A549 (cell line): ENCODE measurements around the gene ADAMTS13.

ENCODE experiments used
- EP300 ChIP-seq, 2 experiments: fragments of >200 bp; sonication (Bioruptor Twin); formaldehyde crosslinking; IDR thresholded peaks; 2 replicates in 1 of 2; 3 replicates in 1 of 2; pipeline ENCODE4 v1.6.1; 2016 to 2017
- MYC ChIP-seq: IDR thresholded peaks from 2 replicates; pipeline ENCODE4 v1.6.1; 2012; ENCODE audit warnings: mild to moderate bottlenecking, inconsistent platforms, low read length, improper control_type of control experiment, borderline replicate concordance
- POLR2A ChIP-seq: IDR thresholded peaks from 2 replicates; pipeline ENCODE4 v1.6.1; 2012; ENCODE audit warnings: mild to moderate bottlenecking, low read length
- RAD21 ChIP-seq, 2 experiments: fragments of >200 bp in 1 of 2; sonication (Bioruptor Twin) in 1 of 2; formaldehyde crosslinking in 1 of 2; IDR thresholded peaks in 1 of 2; conservative IDR thresholded peaks in 1 of 2; 2 replicates in 1 of 2; 3 replicates in 1 of 2; pipeline ENCODE4 v1.6.1; 2012 to 2018; ENCODE audit warnings: inconsistent platforms in 1 of 2
- RNF2 ChIP-seq: fragments of 200-600 bp; sonication (generic); IDR thresholded peaks from 2 replicates; pipeline ENCODE4 v1.6.1; 2016; ENCODE audit warnings: low read depth, mild to moderate bottlenecking, antibody characterized with exemption, moderate library complexity, borderline replicate concordance
- TF ChIP-seq, protein P1 (sequence below): fragments of >200 bp; sonication (Bioruptor Twin); formaldehyde crosslinking; IDR thresholded peaks from 3 replicates; pipeline ENCODE4 v1.5.1; 2016
- TF ChIP-seq, protein P2 (sequence below): IDR thresholded peaks from 2 replicates; pipeline ENCODE4 v1.6.1; 2012
- TF ChIP-seq, protein P3 (sequence below): fragments of 450-650 bp; IDR thresholded peaks from 2 replicates; pipeline ENCODE4 v1.6.1; 2014; ENCODE audit warnings: antibody characterized with exemption

DNA sequence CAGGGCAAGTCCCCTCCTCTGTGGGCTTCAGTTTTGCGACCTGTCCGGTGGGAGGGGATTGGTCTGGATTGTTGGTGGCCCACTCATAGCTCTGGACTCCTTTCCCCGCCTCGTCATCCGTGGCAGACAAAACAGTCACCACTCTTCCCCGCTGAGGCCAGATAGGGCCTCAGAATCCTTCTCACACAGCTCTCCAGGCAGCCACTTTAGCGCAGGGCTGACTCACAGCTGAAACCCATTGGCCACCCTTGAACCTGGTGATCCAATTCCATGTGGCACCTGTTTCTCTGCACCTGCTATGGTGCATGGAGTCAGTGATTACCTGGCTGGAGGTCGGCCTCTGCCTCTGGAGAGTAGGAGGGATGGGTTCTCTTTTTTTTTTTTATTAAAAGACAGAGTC lies 21.8 kb downstream of the ADAMTS13 start:
- no peak for TF ChIP-seq MYC
- TF ChIP-seq EP300 (IDR thresholded peaks at IDR 0.05) = no peak
- no peak for TF ChIP-seq RNF2
- TF ChIP-seq, protein P1, sequence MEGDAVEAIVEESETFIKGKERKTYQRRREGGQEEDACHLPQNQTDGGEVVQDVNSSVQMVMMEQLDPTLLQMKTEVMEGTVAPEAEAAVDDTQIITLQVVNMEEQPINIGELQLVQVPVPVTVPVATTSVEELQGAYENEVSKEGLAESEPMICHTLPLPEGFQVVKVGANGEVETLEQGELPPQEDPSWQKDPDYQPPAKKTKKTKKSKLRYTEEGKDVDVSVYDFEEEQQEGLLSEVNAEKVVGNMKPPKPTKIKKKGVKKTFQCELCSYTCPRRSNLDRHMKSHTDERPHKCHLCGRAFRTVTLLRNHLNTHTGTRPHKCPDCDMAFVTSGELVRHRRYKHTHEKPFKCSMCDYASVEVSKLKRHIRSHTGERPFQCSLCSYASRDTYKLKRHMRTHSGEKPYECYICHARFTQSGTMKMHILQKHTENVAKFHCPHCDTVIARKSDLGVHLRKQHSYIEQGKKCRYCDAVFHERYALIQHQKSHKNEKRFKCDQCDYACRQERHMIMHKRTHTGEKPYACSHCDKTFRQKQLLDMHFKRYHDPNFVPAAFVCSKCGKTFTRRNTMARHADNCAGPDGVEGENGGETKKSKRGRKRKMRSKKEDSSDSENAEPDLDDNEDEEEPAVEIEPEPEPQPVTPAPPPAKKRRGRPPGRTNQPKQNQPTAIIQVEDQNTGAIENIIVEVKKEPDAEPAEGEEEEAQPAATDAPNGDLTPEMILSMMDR = no peak
- TF ChIP-seq, protein P2, sequence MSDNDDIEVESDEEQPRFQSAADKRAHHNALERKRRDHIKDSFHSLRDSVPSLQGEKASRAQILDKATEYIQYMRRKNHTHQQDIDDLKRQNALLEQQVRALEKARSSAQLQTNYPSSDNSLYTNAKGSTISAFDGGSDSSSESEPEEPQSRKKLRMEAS = no peak
- TF ChIP-seq POLR2A = no peak
- TF ChIP-seq, protein P3, sequence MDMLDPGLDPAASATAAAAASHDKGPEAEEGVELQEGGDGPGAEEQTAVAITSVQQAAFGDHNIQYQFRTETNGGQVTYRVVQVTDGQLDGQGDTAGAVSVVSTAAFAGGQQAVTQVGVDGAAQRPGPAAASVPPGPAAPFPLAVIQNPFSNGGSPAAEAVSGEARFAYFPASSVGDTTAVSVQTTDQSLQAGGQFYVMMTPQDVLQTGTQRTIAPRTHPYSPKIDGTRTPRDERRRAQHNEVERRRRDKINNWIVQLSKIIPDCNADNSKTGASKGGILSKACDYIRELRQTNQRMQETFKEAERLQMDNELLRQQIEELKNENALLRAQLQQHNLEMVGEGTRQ = no peak
- no peak for TF ChIP-seq RAD21 (conservative IDR thresholded peaks at IDR 0.05 in 1 of 2, IDR thresholded peaks at IDR 0.05 in 1 of 2)
